NCI-H2107 treated with DMSO at 0.1 percent for 48 hours (cell line): Measurements from ENCODE around the gene POFUT2.
A peak's percentile ranks its signal among the peaks of the same experiment; 100 is the strongest.

ENCODE experiments used
- DNase-seq: peaks from one replicate; lab custom pipeline; 2025; ENCODE audit not compliant: unreplicated experiment; lab: John Stamatoyannopoulos, UW

The POFUT2 gene

DNA sequence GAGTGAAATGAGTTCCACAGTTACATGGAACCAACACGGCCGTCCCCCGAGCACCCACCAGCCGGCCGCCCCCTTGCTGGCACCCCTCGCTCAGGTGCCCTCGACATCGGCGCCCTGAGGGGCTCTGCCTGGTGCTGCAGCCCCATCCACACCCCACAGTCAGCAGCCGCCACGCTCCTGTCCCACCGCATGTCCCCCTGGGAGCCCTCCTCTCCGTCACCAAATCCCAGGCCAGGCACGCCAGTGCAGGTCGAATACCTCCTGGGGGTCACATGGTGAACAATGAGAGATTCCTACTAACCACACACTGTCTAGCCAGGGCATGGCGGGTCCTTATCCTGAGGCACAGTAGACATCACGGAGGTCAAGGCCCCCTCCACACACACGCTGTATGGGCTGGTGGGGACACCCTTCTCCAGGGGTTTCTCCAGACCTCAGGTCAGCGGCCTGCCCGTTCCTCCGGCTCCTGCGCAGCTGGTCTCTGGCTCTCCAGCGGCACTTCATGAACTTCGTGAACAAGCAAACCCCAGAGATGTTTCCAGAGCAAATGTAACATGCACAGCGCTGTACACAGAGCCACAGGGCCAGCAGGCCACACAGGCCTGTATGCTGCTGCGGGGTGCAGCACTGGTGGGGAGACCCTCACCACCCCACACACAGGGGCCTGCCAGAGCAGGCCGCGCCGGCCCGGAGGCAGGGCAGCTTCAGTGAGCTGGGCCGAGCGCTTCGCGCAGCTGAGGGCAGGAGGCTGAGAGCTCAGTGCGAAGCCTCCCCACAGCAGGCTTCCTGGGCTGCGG lies 21.8 kb downstream of the POFUT2 start:
- no peak for DNase-seq

DNA sequence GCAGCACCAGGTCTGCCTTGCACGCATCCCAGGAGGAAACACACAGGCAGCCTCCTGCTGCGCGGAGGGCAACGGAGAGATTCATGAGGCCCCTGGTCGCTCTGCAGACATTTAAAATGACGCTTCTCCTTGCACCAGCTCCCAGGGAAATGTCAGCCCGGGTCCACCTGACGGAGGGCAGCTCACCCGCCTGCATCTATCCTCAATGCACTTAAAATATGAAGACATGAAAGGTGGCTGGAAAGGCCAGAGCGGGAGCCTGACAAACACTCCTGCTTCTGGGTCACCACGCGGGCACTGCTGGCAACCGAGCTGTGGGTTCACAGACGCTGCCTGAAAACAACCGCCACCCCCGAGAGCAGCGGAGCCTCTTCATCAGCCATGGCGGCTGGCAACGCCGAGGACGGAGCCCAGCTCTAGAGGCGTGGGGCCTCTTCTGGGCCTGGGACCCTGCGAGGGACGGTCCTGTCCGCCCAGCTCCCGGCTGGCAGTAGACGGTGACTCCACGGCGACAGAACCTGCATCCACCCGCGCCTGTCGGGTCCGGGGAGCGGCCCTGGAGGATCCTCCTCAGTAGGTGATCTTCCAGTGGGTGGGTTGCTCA lies 22.7 kb downstream of the POFUT2 start:
- no peak for DNase-seq

DNA sequence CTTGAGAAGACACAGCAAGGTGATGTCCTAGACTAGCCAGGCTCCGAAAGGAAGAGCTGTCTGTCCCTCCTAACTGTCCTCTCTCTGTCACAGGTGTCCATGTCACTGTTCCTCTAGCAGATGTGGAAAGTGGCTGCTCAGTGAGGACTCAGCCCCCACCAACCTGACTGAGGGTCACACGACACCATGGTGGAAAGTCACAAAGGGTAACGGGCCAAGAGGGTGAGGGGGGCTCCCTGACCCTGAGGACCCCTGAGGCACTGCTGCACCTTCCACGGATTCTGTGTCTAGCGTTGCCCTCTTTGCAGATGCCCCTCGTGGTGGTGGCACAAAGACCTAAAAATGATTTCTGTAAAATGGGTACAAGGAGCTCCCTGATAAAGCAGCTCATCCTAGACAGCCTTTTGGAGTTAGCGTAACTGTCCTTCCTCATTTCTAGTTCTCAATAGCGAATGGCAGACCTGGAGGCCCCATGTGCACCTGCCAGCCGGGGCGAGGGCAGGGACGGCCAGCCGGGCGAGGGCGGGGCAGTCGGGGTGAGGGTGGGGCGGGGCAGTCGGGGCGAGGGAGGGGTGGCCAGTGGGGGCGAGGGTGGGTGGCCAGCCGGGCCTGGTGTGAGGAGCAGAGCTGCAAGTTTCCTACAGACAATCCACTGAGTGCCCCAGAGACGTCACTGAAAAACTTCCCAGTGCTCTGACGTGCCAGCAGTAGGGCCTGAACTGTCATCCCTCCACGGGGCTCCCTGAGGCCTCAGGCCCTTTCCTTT lies 23.4 kb downstream of the POFUT2 start:
- no peak for DNase-seq

DNA sequence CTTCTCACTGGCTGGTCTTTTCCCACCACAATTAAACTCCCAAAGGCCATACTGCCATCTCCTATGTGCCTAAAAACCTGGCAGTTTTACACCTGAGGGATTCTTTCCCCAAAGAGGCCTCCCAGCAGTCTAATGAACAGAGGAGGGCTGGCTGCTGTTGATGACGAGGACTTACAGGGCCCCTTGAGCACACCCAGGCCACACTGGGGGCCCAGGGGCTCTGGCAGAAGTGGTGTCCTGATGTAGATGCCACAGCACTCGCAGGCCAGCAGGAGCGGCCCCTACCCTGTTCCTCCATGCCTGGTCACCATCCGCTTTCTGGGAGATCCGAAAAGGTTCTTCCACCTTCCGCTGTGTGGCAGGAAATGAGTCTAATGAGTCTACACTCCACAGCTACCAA lies 24.2 kb downstream of the POFUT2 start:
- no peak for DNase-seq

DNA sequence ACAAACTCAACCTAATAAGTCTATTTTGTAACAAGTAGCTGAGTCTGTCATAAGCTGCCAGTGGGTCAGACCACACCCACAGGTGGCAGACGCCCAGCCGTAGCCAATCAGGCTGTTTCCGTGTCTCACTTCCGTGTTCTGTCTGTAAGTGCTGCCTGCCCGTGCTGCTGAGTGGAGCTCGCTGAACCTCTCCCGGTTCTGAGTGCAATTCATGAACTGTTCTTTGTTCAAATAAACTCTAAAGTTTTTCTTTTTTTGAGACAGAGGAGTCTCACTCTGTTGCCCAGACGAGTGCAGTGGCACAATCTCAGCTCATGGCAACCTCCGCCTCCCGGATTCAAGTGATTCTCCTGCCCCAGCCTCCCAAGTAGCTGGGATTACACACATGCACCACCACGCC lies 25.1 kb downstream of the POFUT2 start:
- no peak for DNase-seq

DNA sequence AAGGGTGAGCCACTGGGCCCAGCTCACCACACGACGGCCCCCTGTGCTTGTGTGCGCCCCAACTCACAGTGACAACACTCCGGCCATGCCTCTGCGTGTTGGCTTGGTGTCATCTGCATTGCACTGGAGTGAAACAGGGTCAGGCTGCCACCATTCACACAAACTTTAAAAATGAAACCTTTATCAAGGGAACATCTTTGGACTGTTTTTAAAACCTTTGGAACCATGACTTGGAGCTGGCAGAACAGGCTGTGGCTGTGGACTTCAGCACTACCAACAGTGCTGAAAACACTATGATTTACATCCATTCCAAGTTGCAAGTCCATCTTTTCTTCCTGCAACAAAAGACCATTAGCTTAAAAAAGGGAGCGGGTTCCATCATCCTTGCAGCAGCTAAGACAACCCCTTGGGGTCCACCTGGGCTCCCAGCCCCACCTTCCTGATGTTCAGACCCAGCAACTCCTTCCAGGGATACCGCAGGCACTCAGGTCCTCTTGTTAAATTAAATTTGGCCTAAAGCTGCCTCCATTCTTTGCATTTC lies 25.6 kb downstream of the POFUT2 start:
- no peak for DNase-seq

DNA sequence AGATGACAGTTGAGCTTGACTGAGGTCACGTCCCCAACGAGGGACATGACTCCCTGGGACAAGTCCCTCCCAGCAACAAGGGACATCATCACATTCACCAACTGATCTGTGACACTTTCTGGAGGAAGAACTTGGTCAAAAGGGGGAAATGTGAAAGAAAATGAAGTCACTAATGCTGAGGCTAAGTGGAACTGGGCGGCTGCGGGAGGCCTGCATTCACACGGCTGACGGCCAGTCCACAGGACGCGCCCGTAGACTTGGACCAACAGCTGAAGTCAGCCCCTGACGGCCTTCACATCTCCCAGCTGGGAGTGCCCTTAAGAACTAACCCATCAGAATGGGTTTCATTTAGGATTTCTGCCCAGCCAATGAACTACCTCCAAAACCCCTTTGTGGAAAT lies 26.6 kb downstream of the POFUT2 start:
- DNase-seq: no peak

DNA sequence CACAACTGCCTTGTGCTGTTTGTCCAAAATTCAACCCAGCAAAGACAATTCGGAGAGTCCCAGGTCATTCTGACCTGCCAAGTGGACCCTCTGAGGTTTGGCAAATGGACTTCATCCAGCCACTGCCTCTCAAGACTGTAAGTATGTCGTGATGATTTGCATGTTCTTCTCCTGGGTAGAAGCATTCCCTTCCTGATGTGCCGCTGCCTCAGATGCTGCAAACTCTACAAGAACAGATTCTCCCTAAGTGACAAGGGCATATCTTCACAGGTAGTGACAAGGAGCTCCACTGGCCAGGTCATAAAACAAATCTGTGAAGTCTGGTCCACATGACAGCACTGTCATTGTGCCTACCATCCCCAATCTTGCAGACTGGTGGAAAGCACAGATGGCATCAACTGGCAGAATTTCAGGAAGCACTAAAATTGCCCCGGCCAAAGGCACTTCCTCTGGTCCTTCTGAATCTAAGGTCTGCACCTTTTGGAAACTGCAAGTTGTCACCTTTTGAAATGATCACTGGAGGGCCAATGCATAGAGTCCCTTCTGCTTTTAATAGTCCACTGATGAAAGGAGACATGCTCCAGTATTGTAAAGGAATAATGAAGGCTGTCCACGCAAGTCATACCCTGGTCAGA lies 27.4 kb downstream of the POFUT2 start:
- no peak for DNase-seq

DNA sequence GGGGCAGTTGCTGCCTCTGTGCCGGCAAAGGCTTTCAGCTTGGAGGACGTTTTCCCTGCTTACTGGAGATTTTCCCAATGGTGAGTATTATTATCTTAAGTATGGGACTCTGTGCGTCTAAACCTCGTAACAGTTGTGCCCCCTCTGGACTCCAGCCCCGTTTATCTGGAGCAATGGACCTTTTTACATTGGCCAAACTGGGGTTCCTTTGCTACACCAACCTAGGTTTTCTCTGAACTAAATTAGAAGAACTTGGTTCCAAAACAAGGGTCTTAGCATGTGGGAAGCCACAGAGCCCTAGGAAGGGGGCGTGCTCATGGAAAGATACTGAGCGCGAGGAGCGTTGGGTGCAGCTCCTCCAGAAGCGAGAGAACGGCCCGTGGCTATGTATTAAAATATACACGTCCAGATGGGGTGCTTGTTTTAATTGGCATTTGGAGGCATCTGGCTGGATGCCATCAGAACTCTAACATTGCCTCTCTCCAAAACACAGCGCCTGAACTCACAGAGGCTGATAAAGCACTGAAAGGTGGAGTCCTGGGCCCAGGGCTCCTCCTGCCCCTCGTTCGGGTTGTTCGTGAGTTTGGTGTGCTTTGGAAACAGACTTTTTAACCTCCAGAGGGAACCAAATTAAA lies 28.4 kb downstream of the POFUT2 start:
- DNase-seq: no peak

DNA sequence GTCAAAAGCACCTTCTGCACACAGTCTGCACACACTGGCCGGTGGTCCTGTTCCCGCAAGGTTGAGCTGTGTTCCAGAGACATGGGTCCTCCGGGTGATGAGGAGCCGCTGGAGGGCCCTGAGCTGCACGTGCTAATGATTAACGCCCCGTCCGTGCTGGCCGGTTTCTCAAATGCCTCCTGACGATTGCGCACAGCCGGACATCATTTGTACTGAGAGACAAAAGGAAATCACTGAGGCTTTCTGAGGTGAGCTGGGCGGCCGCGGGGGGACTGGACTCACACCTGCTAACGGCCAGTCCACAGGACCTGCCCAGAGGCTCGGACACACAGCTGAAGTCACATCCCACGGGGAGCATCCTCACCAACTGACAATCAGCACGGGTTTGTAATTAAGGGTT lies 29.2 kb downstream of the POFUT2 start:
- no peak for DNase-seq

DNA sequence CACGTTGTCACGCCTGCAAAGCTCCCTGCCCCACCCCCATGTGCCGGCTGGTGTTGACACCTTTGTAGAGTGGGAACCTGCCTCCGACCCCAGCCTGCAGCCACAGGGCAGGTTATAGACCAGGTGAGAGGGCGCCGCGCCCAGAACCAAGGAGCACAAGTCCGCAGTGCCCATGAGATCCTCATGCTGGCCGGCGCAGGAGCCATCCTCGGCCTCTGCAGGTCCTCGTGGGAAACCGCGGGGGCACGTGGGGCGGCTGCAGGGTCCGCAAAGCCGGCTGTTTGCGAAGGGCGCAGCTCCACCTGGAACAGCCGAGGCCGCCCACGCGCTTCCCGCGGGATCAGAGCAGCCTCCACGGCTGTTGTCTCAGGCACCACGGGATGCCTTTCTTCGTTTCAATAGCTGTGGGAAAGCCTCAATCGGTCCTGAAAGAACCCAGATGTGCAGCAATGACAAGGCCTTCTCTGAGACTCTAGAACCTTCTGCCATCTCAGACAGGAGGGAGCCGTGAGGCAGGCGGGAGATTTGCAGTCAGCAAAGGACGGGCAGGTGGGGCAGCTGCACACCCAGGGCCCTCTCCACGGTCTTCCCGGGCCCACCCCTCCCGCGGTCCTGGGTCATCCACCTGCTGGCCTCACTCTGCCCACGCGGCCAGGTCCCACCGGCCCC lies 29.9 kb downstream of the POFUT2 start:
- no peak for DNase-seq

DNA sequence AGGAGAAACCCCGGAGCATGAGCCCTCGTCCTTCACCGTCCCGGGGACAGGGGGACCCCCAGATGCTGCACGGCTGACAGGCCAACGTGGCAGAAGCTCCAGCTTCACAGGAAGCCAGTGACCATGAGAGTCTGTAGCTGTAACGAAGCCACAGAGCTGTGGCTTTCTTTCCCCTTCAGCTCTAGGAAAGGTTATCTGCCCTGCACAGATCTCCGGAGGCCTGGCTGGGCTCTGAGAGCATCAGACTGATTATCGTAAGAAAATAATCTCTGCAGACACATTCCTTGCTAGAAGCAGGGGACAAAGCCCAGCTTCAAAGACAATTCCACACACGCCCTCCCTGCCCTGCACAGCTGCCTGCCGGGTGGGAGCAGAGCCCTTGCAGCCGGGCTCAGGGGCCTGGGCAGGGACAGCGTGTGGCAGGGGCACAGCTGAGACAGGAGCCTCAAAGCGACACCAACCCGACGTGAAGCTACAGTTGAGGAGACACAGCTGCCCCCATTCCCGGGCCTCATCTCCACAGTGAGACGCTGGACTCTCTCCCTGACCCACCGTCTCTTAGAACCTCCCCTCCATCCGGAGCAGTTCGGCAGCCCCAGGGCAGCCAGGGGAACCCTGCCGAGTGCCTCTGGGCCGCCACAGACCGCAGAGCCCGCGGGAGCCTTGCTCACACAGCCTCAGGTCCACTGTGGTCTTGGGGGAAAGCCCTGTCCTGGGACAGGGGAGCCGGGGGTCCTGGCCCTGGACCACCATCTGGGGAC lies 30.6 kb downstream of the POFUT2 start:
- DNase-seq: peak; percentile 20

DNA sequence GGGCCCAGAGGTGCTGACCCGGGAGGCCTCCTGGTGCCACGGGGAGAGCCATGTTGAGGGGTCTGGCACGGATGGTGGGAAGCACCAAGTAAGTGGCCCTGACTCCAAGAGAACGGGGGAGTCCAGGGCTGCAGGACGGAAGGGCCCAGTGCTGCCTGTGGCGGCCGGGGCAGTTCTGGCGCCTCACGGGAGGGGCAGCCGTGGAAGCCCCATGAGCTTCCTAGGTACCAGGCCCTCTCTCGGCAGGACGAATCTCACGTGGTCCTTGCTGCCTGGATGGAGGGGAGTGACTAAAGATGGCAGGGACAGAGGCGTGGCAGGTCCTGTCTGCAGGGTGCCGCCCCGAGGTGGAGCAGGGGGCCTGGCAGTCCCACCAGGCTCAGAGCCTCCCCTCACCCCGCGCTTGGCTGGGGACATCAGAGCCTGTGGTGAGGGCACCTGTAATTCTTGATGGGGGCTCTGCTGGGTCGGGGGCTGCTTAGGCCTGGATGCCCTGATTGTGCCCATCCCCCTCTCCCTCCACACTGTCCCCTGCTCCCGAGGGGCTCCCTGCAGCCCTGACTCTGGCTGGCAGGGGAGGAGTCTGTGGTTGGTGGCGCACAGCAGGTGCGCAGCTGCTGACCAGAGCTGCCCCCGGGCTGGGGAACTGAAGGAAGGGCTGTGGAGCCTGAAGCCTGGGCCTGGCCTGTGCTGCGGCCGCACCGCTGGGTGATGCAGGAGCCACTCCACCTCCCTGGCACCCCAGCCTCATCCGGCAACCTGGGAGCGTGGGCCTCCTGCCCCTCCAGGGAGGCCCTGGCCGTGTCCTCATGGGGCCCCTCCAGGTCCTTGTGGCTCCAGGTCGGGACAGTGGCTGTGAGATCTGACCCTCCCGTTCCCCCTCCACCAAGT lies 31.4 kb downstream of the POFUT2 start:
- DNase-seq: peak; percentile 78

DNA sequence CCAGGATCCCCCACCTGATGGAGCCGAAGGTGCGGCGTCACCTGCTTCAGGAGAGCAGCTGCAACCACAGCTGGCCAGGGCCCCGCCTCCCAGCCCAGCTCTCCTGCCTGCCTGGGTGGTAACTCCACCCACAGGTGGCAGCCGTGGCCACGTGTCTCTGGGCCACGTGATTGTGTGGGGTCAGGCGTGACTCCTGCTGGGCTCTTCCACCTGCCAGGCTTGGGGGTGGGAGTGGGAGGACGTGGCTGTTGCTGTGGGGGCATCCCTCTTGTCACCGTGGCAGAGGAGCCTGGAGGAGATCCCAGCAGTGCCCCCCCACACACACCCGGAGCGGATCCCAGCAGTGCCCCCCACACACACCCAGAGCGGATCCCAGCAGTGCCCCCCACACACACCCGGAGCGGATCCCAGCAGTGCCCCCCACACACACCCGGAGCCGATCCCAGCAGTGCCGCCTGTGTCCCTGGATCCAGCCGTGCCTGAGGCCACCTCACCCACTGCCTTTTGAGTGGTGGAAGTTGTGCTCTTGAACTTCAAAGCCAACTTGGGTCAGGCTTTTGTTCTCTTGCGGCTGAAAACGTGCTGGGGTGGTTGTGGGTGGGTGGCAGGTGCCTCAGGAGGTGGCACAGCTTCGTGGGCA lies 32.2 kb downstream of the POFUT2 start:
- DNase-seq: peak; percentile 75

DNA sequence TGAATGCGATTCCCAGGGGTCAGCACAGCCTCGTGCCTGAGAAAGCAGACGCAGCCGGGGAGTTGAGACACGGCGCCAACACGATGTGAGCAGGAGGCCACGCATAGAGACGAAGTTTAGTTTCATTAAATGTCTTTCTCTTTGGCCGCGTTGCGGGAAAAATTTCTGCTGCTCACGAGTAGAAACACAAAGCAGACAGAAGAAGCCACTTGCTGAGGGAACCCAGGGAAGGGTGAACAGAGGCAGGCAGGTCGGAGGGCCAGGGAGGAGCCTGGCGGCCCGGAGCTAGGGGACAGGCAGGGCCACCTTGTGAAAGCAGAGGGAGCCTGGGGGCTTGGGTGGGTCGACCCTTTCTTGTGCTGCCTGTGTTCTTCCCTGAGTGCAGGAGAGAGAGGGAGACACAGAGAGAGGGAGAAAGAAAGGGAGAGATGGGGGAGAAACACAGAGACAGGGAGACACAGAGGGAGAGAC lies 33.2 kb downstream of the POFUT2 start:
- DNase-seq: no peak

DNA sequence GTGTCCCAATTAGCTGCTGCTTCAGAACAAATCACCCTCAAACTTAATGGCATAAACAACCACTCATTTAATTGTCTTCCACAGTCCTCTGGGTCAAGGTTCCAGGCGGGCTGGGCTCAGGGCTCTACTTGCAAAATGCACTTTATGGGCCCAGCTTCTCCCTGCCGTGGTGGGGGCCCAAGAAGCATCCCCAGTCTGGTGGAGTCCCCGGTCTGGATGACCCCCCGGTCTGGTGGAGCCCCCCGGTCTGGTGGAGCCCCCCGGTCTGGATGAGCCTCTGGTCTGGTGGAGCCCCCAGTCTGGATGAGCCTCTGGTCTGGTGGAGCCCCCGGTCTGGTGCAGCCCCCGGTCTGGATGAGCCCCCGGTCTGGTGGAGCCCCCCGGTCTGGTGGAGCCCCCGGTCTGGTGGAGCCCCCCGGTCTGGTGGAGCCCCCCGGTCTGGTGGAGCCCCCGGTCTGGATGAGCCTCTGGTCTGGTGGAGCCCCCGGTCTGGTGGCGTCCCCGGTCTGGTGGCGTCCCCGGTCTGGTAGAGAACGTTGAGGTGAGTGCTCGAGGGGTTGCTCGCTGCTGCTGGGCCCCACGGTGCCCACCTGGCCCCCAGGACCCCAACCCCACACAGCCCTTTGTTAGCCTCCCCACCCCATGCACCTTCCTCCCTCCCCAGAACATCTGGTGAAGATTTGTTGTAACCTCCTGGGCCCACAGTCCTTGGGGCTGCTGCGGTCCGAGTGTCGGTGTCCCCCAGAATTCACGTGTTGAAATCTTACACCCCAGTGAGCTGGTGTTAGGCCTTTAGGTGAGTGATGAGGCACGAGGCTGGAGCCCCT lies 33.8 kb downstream of the POFUT2 start:
- DNase-seq: no peak

DNA sequence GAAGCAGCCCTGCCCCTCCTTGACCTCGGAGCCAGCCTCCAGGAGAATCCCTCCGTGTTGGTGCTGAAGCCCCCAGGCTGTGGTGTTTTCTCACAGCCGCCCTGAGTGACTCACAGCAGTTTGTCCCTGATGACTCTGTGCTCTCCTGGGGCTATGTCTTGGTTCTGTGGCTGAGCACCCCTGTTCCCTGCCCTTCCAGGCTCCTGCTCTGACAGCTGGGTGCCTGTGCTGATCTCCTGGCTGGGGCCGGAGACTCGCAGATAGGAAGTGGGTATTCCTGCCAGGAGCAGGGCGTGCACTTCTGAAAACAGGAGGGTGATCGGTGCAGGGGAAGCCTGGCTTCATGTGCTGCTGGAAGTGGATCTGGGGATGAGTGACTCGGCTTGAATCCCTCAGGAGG lies 34.5 kb downstream of the POFUT2 start:
- no peak for DNase-seq
